Medulla oblongata (tissue), 1 donor: Measurements from ENCODE around the gene FAM221B.

Experiments used
- DNase-seq: peaks from one replicate; pipeline ENCODE4 v3.0.0-alpha.2; 2015; ENCODE audit errors: extremely low spot score

FAM221B gene

GRCh38 chr9:35792024-35792813 is 36.3 kb downstream of the FAM221B start:
- DNase-seq = no peak

- DNase-seq = no peak
Measured at GRCh38 chr9:35791297-35791921, 37.1 kb downstream of the FAM221B start, which contains the start of gene NPR2. TSS of gene NPR2 (plus strand) at chr9:35791591. CDS start at chr9:35792409, 818 bp downstream.

- peak; percentile 88 for DNase-seq
Measured at GRCh38 chr9:35790385-35791296, 37.9 kb downstream of the FAM221B start.

- no peak for DNase-seq
Measured at GRCh38 chr9:35790025-35790384, 38.5 kb downstream of the FAM221B start.

GRCh38 chr9:35789541-35789940 is 39.0 kb downstream of the FAM221B start:
- no peak for DNase-seq

- no peak for DNase-seq
Measured at GRCh38 chr9:35783418-35783817, 45.1 kb downstream of the FAM221B start.

- DNase-seq = no peak
Measured at GRCh38 chr9:35781066-35781465, 47.5 kb downstream of the FAM221B start.

- DNase-seq = no peak
Measured at GRCh38 chr9:35778496-35778895, 50.0 kb downstream of the FAM221B start.

- no peak for DNase-seq
Measured at GRCh38 chr9:35776018-35776417, 52.5 kb downstream of the FAM221B start.

GRCh38 chr9:35774907-35775635 is 53.5 kb downstream of the FAM221B start:
- peak; percentile 51 for DNase-seq

GRCh38 chr9:35771943-35772342 is 56.6 kb downstream of the FAM221B start:
- DNase-seq = no peak

- no peak for DNase-seq
Measured at GRCh38 chr9:35771534-35771933, 57.0 kb downstream of the FAM221B start.

- DNase-seq = no peak
Measured at GRCh38 chr9:35771075-35771433, 57.5 kb downstream of the FAM221B start.

GRCh38 chr9:35769763-35770162 is 58.8 kb downstream of the FAM221B start:
- no peak for DNase-seq

GRCh38 chr9:35767458-35767857 is 61.1 kb downstream of the FAM221B start:
- DNase-seq = no peak

GRCh38 chr9:35766997-35767396 is 61.5 kb downstream of the FAM221B start:
- DNase-seq = no peak
